Stromal cell of bone marrow (primary cell): ENCODE data around the gene CEP128.

ENCODE experiments used
- DNase-seq: peaks from one replicate; pipeline ENCODE4 v3.0.0-alpha.2; 2012; ENCODE audit warnings: low read depth

Gene CEP128

GRCh38 chr14:80664576-80664975, 277.0 kb downstream of the CEP128 start:
- no peak for DNase-seq

- no peak for DNase-seq
Measured at GRCh38 chr14:80663541-80663940, 278.0 kb downstream of the CEP128 start.

GRCh38 chr14:80659783-80660182, 281.8 kb downstream of the CEP128 start:
- DNase-seq: no peak

GRCh38 chr14:80658733-80659132, 282.8 kb downstream of the CEP128 start:
- no peak for DNase-seq

GRCh38 chr14:80658155-80658554, 283.4 kb downstream of the CEP128 start:
- DNase-seq: no peak

- no peak for DNase-seq
Measured at GRCh38 chr14:80653956-80654355, 287.6 kb downstream of the CEP128 start.

GRCh38 chr14:80645667-80646413, 295.7 kb downstream of the CEP128 start:
- DNase-seq: no peak

GRCh38 chr14:80644826-80645225, 296.7 kb downstream of the CEP128 start:
- DNase-seq: no peak

GRCh38 chr14:80638620-80639515, 302.7 kb downstream of the CEP128 start:
- DNase-seq: no peak

- no peak for DNase-seq
Measured at GRCh38 chr14:80637756-80638619, 303.6 kb downstream of the CEP128 start.

GRCh38 chr14:80636071-80636470, 305.5 kb downstream of the CEP128 start:
- no peak for DNase-seq

- DNase-seq: no peak
Measured at GRCh38 chr14:80634106-80634758, 307.3 kb downstream of the CEP128 start.

GRCh38 chr14:80629606-80630005, 311.9 kb downstream of the CEP128 start:
- peak; percentile 34 for DNase-seq

GRCh38 chr14:80628547-80628946, 313.0 kb downstream of the CEP128 start:
- DNase-seq: no peak

- DNase-seq: no peak
Measured at GRCh38 chr14:80627745-80628144, 313.8 kb downstream of the CEP128 start.

- no peak for DNase-seq
Measured at GRCh38 chr14:80624581-80624980, 317.0 kb downstream of the CEP128 start.

GRCh38 chr14:80621701-80622100, 319.8 kb downstream of the CEP128 start:
- DNase-seq: peak; percentile 18

GRCh38 chr14:80620434-80620833, 321.1 kb downstream of the CEP128 start:
- no peak for DNase-seq

- no peak for DNase-seq
Measured at GRCh38 chr14:80618751-80619329, 322.7 kb downstream of the CEP128 start.

- no peak for DNase-seq
Measured at GRCh38 chr14:80615831-80616230, 325.7 kb downstream of the CEP128 start.

GRCh38 chr14:80609055-80609454, 332.5 kb downstream of the CEP128 start:
- no peak for DNase-seq
